SK-N-SH treated with all-trans-retinoic acid at 6 μM for 48 hours (cell line): Measurements from ENCODE around the gene NEURL1.

ENCODE experiments used
- ATAC-seq: fragments of 200-7000 bp; cut with Tn5 transposase; 3 replicates; pipeline ENCODE4 v1.9.1; 2020; ENCODE audit warnings: mild to moderate bottlenecking, moderate library complexity
- ARNTL ChIP-seq: fragments of 450-650 bp; formaldehyde crosslinking; IDR thresholded peaks from 2 replicates; pipeline ENCODE4 v1.5.0; 2020; ENCODE audit warnings: low read depth, mild to moderate bottlenecking, moderate library complexity, borderline replicate concordance
- BACH2 ChIP-seq: fragments of 250-450 bp; sonication (Bioruptor Pico); IDR thresholded peaks from 2 replicates; pipeline ENCODE4 v1.9.0; 2021; ENCODE audit warnings: mild to moderate bottlenecking, borderline replicate concordance
- CREB5 ChIP-seq: fragments of 250-450 bp; sonication (Bioruptor Pico); IDR thresholded peaks from 2 replicates; pipeline ENCODE4 v1.5.1; 2020; ENCODE audit warnings: low read depth, mild to moderate bottlenecking, moderate library complexity
- CSDC2 ChIP-seq: fragments of 250-450 bp; sonication (Bioruptor Pico); IDR thresholded peaks from 2 replicates; pipeline ENCODE4 v1.5.0; 2020; ENCODE audit warnings: mild to moderate bottlenecking, moderate library complexity
- ESRRG ChIP-seq: fragments of 250-450 bp; sonication (Bioruptor Pico); IDR thresholded peaks from 2 replicates; pipeline ENCODE4 v1.6.1; 2021; ENCODE audit warnings: mild to moderate bottlenecking
- GLIS3 ChIP-seq: fragments of 250-450 bp; sonication (Bioruptor Pico); IDR thresholded peaks from 2 replicates; pipeline ENCODE4 v1.5.0; 2020; ENCODE audit warnings: mild to moderate bottlenecking, moderate library complexity
- ISL1 ChIP-seq: fragments of 250-450 bp; sonication (Bioruptor Pico); IDR thresholded peaks from 2 replicates; pipeline ENCODE4 v2.1.2; 2022; ENCODE audit warnings: mild to moderate bottlenecking, moderate library complexity
- OSR1 ChIP-seq: fragments of 250-450 bp; sonication (Bioruptor Pico); IDR thresholded peaks from 2 replicates; pipeline ENCODE4 v1.8.0; 2022; ENCODE audit warnings: moderate library complexity, mild to moderate bottlenecking, inconsistent platforms
- PATZ1 ChIP-seq: fragments of 250-450 bp; sonication (Bioruptor Pico); IDR thresholded peaks from 2 replicates; pipeline ENCODE4 v1.8.0; 2020; ENCODE audit warnings: mild to moderate bottlenecking, moderate library complexity, borderline replicate concordance
- POU6F1 ChIP-seq: fragments of 250-450 bp; sonication (Bioruptor Pico); IDR thresholded peaks from 2 replicates; pipeline ENCODE4 v1.8.0; 2021; ENCODE audit warnings: low read depth, mild to moderate bottlenecking, moderate library complexity, borderline replicate concordance
- PPARA ChIP-seq: fragments of 250-450 bp; sonication (Bioruptor Pico); IDR thresholded peaks from 2 replicates; pipeline ENCODE4 v1.5.0; 2020; ENCODE audit warnings: mild to moderate bottlenecking, borderline replicate concordance
- SNAI2 ChIP-seq: fragments of 250-450 bp; sonication (Bioruptor Pico); IDR thresholded peaks from 2 replicates; pipeline ENCODE4 v1.5.0; 2020; ENCODE audit warnings: mild to moderate bottlenecking, moderate library complexity
- TCF4 ChIP-seq: fragments of 250-450 bp; sonication (Bioruptor Pico); IDR thresholded peaks from 2 replicates; pipeline ENCODE4 v1.8.0; 2021; ENCODE audit warnings: mild to moderate bottlenecking, moderate library complexity, borderline replicate concordance
- TOX ChIP-seq: fragments of 250-450 bp; sonication (Bioruptor Pico); IDR thresholded peaks from 2 replicates; pipeline ENCODE4 v1.8.0; 2021; ENCODE audit warnings: mild to moderate bottlenecking, moderate library complexity, borderline replicate concordance
- ZC3H10 ChIP-seq: fragments of 250-450 bp; sonication (Bioruptor Pico); IDR thresholded peaks from 2 replicates; pipeline ENCODE4 v1.5.1; 2021; ENCODE audit warnings: mild to moderate bottlenecking, moderate library complexity
- ZFP3 ChIP-seq: fragments of 250-450 bp; sonication (Bioruptor Pico); IDR thresholded peaks from 2 replicates; pipeline ENCODE4 v1.5.0; 2020; ENCODE audit warnings: mild to moderate bottlenecking, moderate library complexity
- ZFP30 ChIP-seq: fragments of 450-650 bp; formaldehyde crosslinking; IDR thresholded peaks from 2 replicates; pipeline ENCODE4 v1.5.0; 2022; ENCODE audit warnings: mild to moderate bottlenecking, moderate library complexity
- ZNF565 ChIP-seq: fragments of 450-650 bp; formaldehyde crosslinking; conservative IDR thresholded peaks from 2 replicates; pipeline ENCODE4 v1.5.0; 2020; ENCODE audit warnings: low read depth, mild to moderate bottlenecking, moderate library complexity
- ZNF8 ChIP-seq: fragments of 450-650 bp; formaldehyde crosslinking; IDR thresholded peaks from 2 replicates; pipeline ENCODE4 v1.5.0; 2020; ENCODE audit warnings: mild to moderate bottlenecking, moderate library complexity
- TF ChIP-seq, protein P1 (sequence below): fragments of 250-450 bp; sonication (Bioruptor Pico); IDR thresholded peaks from 2 replicates; pipeline ENCODE4 v1.5.1; 2021; ENCODE audit warnings: mild to moderate bottlenecking, moderate library complexity
- TF ChIP-seq, protein P2 (sequence below): fragments of 250-450 bp; sonication (Bioruptor Pico); IDR thresholded peaks from 2 replicates; pipeline ENCODE4 v1.5.0; 2020; ENCODE audit warnings: mild to moderate bottlenecking, moderate library complexity

Gene NEURL1, protein sequence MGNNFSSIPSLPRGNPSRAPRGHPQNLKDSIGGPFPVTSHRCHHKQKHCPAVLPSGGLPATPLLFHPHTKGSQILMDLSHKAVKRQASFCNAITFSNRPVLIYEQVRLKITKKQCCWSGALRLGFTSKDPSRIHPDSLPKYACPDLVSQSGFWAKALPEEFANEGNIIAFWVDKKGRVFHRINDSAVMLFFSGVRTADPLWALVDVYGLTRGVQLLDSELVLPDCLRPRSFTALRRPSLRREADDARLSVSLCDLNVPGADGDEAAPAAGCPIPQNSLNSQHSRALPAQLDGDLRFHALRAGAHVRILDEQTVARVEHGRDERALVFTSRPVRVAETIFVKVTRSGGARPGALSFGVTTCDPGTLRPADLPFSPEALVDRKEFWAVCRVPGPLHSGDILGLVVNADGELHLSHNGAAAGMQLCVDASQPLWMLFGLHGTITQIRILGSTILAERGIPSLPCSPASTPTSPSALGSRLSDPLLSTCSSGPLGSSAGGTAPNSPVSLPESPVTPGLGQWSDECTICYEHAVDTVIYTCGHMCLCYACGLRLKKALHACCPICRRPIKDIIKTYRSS

GRCh38 chr10:103493362-103493915 lies at the start of gene NEURL1:
Gene NEURL1 (plus strand): TSS chr10:103493705. CDS start chr10:103494388, 683 bp downstream.
- no peak for ATAC-seq
- TF ChIP-seq ZFP3 (no peak), ZNF8 (CRISPR knock-in tag) (no peak), CSDC2 (CRISPR knock-in tag) (no peak), ZFP30 (CRISPR knock-in tag) (no peak), ZNF565 (CRISPR knock-in tag) (no peak), TOX (CRISPR knock-in tag) (no peak), ARNTL (CRISPR knock-in tag) (no peak), ZC3H10 (CRISPR knock-in tag) (no peak), PATZ1 (CRISPR knock-in tag) (no peak), PPARA (CRISPR knock-in tag) (no peak), BACH2 (CRISPR knock-in tag) (no peak), GLIS3 (no peak), ESRRG (no peak), SNAI2 (no peak)
- TF ChIP-seq, protein P1, sequence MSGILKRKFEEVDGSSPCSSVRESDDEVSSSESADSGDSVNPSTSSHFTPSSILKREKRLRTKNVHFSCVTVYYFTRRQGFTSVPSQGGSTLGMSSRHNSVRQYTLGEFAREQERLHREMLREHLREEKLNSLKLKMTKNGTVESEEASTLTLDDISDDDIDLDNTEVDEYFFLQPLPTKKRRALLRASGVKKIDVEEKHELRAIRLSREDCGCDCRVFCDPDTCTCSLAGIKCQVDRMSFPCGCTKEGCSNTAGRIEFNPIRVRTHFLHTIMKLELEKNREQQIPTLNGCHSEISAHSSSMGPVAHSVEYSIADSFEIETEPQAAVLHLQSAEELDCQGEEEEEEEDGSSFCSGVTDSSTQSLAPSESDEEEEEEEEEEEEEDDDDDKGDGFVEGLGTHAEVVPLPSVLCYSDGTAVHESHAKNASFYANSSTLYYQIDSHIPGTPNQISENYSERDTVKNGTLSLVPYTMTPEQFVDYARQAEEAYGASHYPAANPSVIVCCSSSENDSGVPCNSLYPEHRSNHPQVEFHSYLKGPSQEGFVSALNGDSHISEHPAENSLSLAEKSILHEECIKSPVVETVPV (CRISPR knock-in tag), result no peak
- TF ChIP-seq, all 23 proteins: peak for 0

GRCh38 chr10:103444478-103444877 lies 49.0 kb upstream of the NEURL1 start:
- no peak for TF ChIP-seq ISL1
- no peak for TF ChIP-seq ZNF565 (CRISPR knock-in tag)
- no peak for TF ChIP-seq BACH2 (CRISPR knock-in tag)
- TF ChIP-seq GLIS3, result no peak
- TF ChIP-seq, protein P2, sequence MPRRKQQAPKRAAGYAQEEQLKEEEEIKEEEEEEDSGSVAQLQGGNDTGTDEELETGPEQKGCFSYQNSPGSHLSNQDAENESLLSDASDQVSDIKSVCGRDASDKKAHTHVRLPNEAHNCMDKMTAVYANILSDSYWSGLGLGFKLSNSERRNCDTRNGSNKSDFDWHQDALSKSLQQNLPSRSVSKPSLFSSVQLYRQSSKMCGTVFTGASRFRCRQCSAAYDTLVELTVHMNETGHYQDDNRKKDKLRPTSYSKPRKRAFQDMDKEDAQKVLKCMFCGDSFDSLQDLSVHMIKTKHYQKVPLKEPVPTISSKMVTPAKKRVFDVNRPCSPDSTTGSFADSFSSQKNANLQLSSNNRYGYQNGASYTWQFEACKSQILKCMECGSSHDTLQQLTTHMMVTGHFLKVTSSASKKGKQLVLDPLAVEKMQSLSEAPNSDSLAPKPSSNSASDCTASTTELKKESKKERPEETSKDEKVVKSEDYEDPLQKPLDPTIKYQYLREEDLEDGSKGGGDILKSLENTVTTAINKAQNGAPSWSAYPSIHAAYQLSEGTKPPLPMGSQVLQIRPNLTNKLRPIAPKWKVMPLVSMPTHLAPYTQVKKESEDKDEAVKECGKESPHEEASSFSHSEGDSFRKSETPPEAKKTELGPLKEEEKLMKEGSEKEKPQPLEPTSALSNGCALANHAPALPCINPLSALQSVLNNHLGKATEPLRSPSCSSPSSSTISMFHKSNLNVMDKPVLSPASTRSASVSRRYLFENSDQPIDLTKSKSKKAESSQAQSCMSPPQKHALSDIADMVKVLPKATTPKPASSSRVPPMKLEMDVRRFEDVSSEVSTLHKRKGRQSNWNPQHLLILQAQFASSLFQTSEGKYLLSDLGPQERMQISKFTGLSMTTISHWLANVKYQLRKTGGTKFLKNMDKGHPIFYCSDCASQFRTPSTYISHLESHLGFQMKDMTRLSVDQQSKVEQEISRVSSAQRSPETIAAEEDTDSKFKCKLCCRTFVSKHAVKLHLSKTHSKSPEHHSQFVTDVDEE (CRISPR knock-in tag), result no peak
- TF ChIP-seq ZC3H10 (CRISPR knock-in tag), result no peak
- TF ChIP-seq POU6F1 (CRISPR knock-in tag), result no peak
- no peak for TF ChIP-seq PPARA (CRISPR knock-in tag)
- TF ChIP-seq, protein P1 (CRISPR knock-in tag), result no peak
- no peak for TF ChIP-seq CREB5 (CRISPR knock-in tag)
- no peak for TF ChIP-seq ZFP3
- TF ChIP-seq OSR1 (CRISPR knock-in tag), result no peak
- no peak for TF ChIP-seq TCF4 (CRISPR knock-in tag)
- no peak for TF ChIP-seq SNAI2
- TF ChIP-seq ZNF8 (CRISPR knock-in tag), result no peak
- TF ChIP-seq PATZ1 (CRISPR knock-in tag), result no peak
- ATAC-seq, result no peak
